OCI-LY7 (cell line): Measurements from ENCODE around the gene MARK4. TPM values are rescaled to one million over a fixed set of nuclear protein-coding genes. Genes with fewer than 3 reads are reported as not detected.
"Not testable (repeated sequence)": the region's sequence is repeated elsewhere in the genome, so short reads cannot be mapped to it uniquely, and the experiment has no call there.

Source experiments
- BruUV-seq: library from RNA; stranded (reverse); fragments of 400-500 nt; replicated peaks from 2 replicates; lab custom pipeline; 2021; lab: Mats Ljungman, UMichigan
- CTCF ChIA-PET: fragments of 300-600 bp; sonication (Branson Sonifier 250); formaldehyde crosslinking; loops from one replicate; lab custom pipeline; 2022; ENCODE audit warnings: antibody characterized with exemption; ENCODE audit not compliant: unreplicated experiment; lab: Charles Lee
- POLR2A ChIA-PET: fragments of 300-600 bp; sonication (Branson Sonifier 250); formaldehyde crosslinking; loops from one replicate; lab custom pipeline; 2022; ENCODE audit warnings: antibody characterized with exemption; lab: Charles Lee
- DNase-seq: peaks from one replicate; pipeline ENCODE4 v3.0.0-alpha.2; 2015; ENCODE audit warnings: low spot score
- H2AFZ ChIP-seq: fragments of 200-600 bp; sonication (generic), shearing (Covaris generic); 2 replicates; pipeline ENCODE4 v1.6.1; 2014; ENCODE audit warnings: mild to moderate bottlenecking, antibody characterized with exemption, low read length, moderate library complexity
- H3K27ac ChIP-seq: fragments of 200-600 bp; sonication (generic); 2 replicates; pipeline ENCODE4 v1.5.1; 2014; ENCODE audit warnings: mixed run types, low read depth, mild to moderate bottlenecking, moderate library complexity, low read length, inconsistent platforms; ENCODE audit not compliant: poor library complexity, severe bottlenecking
- H3K36me3 ChIP-seq: fragments of 200-600 bp; sonication (generic); 2 replicates; pipeline ENCODE4 v1.6.1; 2014; ENCODE audit warnings: mild to moderate bottlenecking, antibody characterized with exemption, low read length, moderate library complexity, mixed read lengths; ENCODE audit not compliant: insufficient read depth
- H3K4me1 ChIP-seq: fragments of 200-600 bp; sonication (generic); 2 replicates; pipeline ENCODE4 v1.5.1; 2014; ENCODE audit warnings: mild to moderate bottlenecking, low read length; ENCODE audit not compliant: insufficient read depth, poor library complexity, severe bottlenecking
- H3K4me2 ChIP-seq: fragments of 200-600 bp; sonication (generic); 2 replicates; pipeline ENCODE4 v1.6.1; 2014; ENCODE audit warnings: mild to moderate bottlenecking, low read length
- H3K4me3 ChIP-seq: fragments of 200-600 bp; sonication (generic); 2 replicates; pipeline ENCODE4 v1.5.1; 2014; ENCODE audit warnings: mild to moderate bottlenecking, low read depth, low read length; ENCODE audit not compliant: poor library complexity, severe bottlenecking
- H3K79me2 ChIP-seq: fragments of 200-600 bp; sonication (generic); 2 replicates; pipeline ENCODE4 v1.6.1; 2016; ENCODE audit warnings: low read depth, mild to moderate bottlenecking, low read length, moderate library complexity, mixed read lengths; ENCODE audit not compliant: insufficient read depth
- H3K9me2 ChIP-seq: fragments of 200-600 bp; sonication (generic); 2 replicates; pipeline ENCODE4 v1.6.1; 2016; ENCODE audit warnings: mild to moderate bottlenecking, low read length, mixed read lengths; ENCODE audit not compliant: insufficient read depth
- H3K9me3 ChIP-seq: fragments of 200-600 bp; sonication (generic); 2 replicates; pipeline ENCODE4 v1.6.1; 2014; ENCODE audit warnings: mild to moderate bottlenecking, mixed run types, low read length, mixed read lengths
- H4K20me1 ChIP-seq: fragments of 200-600 bp; sonication (generic); 2 replicates; pipeline ENCODE4 v1.6.1; 2014; ENCODE audit warnings: mild to moderate bottlenecking, antibody characterized with exemption, low read length, moderate library complexity, mixed read lengths; ENCODE audit not compliant: insufficient read depth
- EZH2phosphoT487 ChIP-seq: fragments of 200-600 bp; sonication (generic); IDR thresholded peaks from 2 replicates; pipeline ENCODE4 v1.6.1; 2018; ENCODE audit warnings: low read depth, borderline replicate concordance, mild to moderate bottlenecking, mixed run types, antibody characterized with exemption, low read length, moderate library complexity, mixed read lengths
- intact Hi-C: fragments of 100-400 bp; cut with micrococcal nuclease; formaldehyde crosslinking; loops from one replicate; pipeline ENCODE4 v1.10.0; 2022; ENCODE audit not compliant: unreplicated experiment
- total RNA-seq, 2 experiments: library from RNA; depleted of rRNA in 1 of 2; stranded (reverse); fragments of >200 nt in 1 of 2; shearing (Covaris generic) in 1 of 2; gene quantifications; 2 replicates each; pipeline ENCODE4 v1.2.3, GENCODE V29; 2014 to 2022
- TF ChIP-seq, protein P1 (sequence below): fragments of 200-600 bp; sonication (generic); conservative IDR thresholded peaks from 2 replicates; pipeline ENCODE4 v1.5.1; 2014; ENCODE audit warnings: mild to moderate bottlenecking, antibody characterized with exemption, low read length, moderate library complexity, mixed read lengths

MARK4 gene
- total RNA-seq, 2 experiments from 2014 or later: 14.2 to 24.5 TPM

DNA sequence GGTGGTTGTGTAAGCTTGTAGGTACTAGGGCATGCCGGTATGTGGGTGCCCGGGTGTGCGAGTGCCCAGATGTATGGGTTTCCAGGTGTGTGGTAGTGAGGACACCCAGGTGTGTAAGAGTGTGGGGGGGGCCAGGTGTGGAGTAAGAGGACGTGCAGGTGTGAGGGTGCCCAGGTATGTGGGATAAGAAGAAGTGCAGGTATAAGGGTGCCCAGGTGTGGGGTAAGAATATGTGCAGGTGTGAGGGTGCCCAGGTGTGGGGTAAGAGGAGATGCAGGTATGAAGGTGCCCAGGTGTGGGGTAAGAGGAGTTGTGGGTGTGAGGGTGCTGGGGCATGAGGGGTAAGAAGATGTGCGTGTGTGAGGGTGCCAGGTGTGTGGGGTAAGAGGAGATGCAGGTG lies 14.3 kb downstream of the MARK4 start:
- POLR2A ChIA-PET: no interaction called here
- Histone ChIP-seq H3K4me2 (no peak overlapping the region), H3K27ac (no peak overlapping the region), H2AFZ (no peak overlapping the region), H3K4me1 (no peaks in the 10 kb centered on the region), H3K79me2 (no peaks in the 10 kb centered on the region), H3K9me2 (no peaks in the 10 kb centered on the region), H4K20me1 (no peaks in the 10 kb centered on the region), H3K9me3 (no peaks in the 10 kb centered on the region), H3K4me3 (no peak overlapping the region), H3K36me3 (no peaks in the 10 kb centered on the region)
- no TSS peak for BruUV-seq
- DNase-seq: peak; percentile 10
- CTCF ChIA-PET: no interaction called here
- intact Hi-C loops: no loop called here
- TF ChIP-seq, protein P1, sequence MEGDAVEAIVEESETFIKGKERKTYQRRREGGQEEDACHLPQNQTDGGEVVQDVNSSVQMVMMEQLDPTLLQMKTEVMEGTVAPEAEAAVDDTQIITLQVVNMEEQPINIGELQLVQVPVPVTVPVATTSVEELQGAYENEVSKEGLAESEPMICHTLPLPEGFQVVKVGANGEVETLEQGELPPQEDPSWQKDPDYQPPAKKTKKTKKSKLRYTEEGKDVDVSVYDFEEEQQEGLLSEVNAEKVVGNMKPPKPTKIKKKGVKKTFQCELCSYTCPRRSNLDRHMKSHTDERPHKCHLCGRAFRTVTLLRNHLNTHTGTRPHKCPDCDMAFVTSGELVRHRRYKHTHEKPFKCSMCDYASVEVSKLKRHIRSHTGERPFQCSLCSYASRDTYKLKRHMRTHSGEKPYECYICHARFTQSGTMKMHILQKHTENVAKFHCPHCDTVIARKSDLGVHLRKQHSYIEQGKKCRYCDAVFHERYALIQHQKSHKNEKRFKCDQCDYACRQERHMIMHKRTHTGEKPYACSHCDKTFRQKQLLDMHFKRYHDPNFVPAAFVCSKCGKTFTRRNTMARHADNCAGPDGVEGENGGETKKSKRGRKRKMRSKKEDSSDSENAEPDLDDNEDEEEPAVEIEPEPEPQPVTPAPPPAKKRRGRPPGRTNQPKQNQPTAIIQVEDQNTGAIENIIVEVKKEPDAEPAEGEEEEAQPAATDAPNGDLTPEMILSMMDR: no peak
- no peak for TF ChIP-seq EZH2phosphoT487

DNA sequence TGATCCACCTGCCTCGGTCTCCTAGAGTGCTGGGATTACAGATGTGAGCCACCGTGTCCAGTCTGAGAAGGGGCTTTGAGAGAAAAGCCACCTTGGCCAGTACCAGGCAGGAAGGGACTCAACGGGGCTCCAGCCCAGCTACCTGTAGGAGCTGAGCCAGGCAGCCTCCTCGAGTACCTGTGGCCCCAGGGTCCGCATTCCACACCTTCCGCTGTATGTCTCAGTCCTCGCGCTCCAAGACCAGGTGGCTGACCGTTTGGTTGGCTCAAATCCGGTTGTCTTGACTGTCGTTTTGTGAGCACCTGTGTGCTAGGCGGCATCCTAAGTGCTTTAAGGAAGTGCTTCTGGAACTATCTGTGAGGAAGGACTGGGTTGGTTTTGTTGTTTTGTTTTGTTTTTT lies 16.2 kb downstream of the MARK4 start:
- Histone ChIP-seq H3K4me2 (no peak overlapping the region), H3K4me1 (no peaks in the 10 kb centered on the region), H3K9me3 (no peaks in the 10 kb centered on the region), H3K9me2 (no peaks in the 10 kb centered on the region), H4K20me1 (no peaks in the 10 kb centered on the region), H3K36me3 (peaks cover 6% of the 10 kb centered on the region; the same call in 1 of the 2 replicates), H2AFZ (no peak overlapping the region), H3K79me2 (no peaks in the 10 kb centered on the region), H3K4me3 (no peak overlapping the region), H3K27ac (no peak overlapping the region)
- no TSS peak for BruUV-seq
- intact Hi-C loops: no loop called here
- ChIA-PET POLR2A (no interaction called here), CTCF (no interaction called here)
- no peak for DNase-seq
- TF ChIP-seq, protein P1: no peak
- TF ChIP-seq EZH2phosphoT487: no peak

DNA sequence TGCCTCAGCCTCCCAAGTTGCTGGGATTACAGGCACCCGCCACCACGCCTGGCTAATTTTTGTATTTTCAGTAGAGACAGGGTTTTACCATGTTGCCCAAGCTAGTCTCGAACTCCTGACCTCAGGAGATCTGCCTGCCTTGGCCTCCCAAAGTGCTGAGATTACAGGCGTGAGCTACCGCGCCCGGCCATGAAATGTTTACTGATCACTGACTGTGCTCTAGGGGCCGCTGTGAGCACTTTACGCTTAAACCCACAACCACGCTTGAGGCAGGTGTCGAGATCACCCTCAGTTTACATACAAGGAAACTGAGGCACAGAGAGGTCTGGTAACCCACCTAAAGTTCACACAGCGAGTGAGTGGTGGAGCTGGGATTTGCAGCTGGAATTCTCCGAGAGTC lies 18.9 kb downstream of the MARK4 start:
- DNase-seq, intact Hi-C loops, H3K27ac ChIP-seq, H3K36me3 ChIP-seq, BruUV-seq, POLR2A ChIA-PET, H3K9me2 ChIP-seq, H2AFZ ChIP-seq, H3K4me2 ChIP-seq, H3K9me3 ChIP-seq, H3K4me1 ChIP-seq, H3K4me3 ChIP-seq, H4K20me1 ChIP-seq, H3K79me2 ChIP-seq, CTCF ChIA-PET: not testable (repeated sequence)
